ENCODE results near the gene PCDHA3.
"Not testable (repeated sequence)": the region's sequence is repeated elsewhere in the genome, so short reads cannot be mapped to it uniquely, and the experiment has no call there.

Gene PCDHA3

GRCh38 chr5:140823475-140823874, 22.6 kb downstream of the PCDHA3 start:
- in situ Hi-C loops (cut with MboI; ENCODE audit: low sequenced_read_pairs, unreplicated experiment), result no loop called here
- no peak for DNase-seq (ENCODE audit: low spot score)
- TF ChIP-seq CTCF (IDR thresholded peaks at IDR 0.05; ENCODE audit: borderline replicate concordance, control extremely low read depth, extremely low read depth, insufficient read depth, missing control alignments), result no peak

GRCh38 chr5:140827704-140828361, 27.0 kb downstream of the PCDHA3 start, which contains the start of gene PCDHA6:
PCDHA6 (plus strand) TSS chr5:140827960; CDS start chr5:140828092, 132 bp downstream.
- no peak for DNase-seq (ENCODE audit: low spot score)
- in situ Hi-C loops (cut with MboI; ENCODE audit: low sequenced_read_pairs, unreplicated experiment), result no loop called here
- TF ChIP-seq CTCF (IDR thresholded peaks at IDR 0.05; ENCODE audit: borderline replicate concordance, control extremely low read depth, extremely low read depth, insufficient read depth, missing control alignments), result no peak

- TF ChIP-seq CTCF (IDR thresholded peaks at IDR 0.05; ENCODE audit: borderline replicate concordance, control extremely low read depth, extremely low read depth, insufficient read depth, missing control alignments), result no peak
- no peak for DNase-seq (ENCODE audit: low spot score)
- in situ Hi-C loops (cut with MboI; ENCODE audit: low sequenced_read_pairs, unreplicated experiment), result no loop called here
Observed at GRCh38 chr5:140828362-140828737, 27.5 kb downstream of the PCDHA3 start.

GRCh38 chr5:140829511-140830501, 28.9 kb downstream of the PCDHA3 start:
- in situ Hi-C loops (cut with MboI; ENCODE audit: low sequenced_read_pairs, unreplicated experiment), result not testable (repeated sequence)

GRCh38 chr5:140833993-140834392, 33.1 kb downstream of the PCDHA3 start, which contains the start of gene PCDHA7:
PCDHA7 (plus strand) TSS chr5:140834269; CDS start chr5:140834384, 115 bp downstream.
- TF ChIP-seq CTCF (IDR thresholded peaks at IDR 0.05; ENCODE audit: borderline replicate concordance, control extremely low read depth, extremely low read depth, insufficient read depth, missing control alignments), result no peak
- DNase-seq (ENCODE audit: low spot score), result no peak
- in situ Hi-C loops (cut with MboI; ENCODE audit: low sequenced_read_pairs, unreplicated experiment), result no loop called here

More at GRCh38 chr5:140829511-140830501, 28.9 kb downstream of the PCDHA3 start:
- DNase-seq (ENCODE audit: low spot score), result not testable (repeated sequence)

- in situ Hi-C loops (cut with MboI; ENCODE audit: low sequenced_read_pairs, unreplicated experiment); DNase-seq (ENCODE audit: low spot score): not testable (repeated sequence)
Observed at GRCh38 chr5:140834439-140835008, 33.7 kb downstream of the PCDHA3 start.

- no peak for TF ChIP-seq CTCF (IDR thresholded peaks at IDR 0.05; ENCODE audit: borderline replicate concordance, control extremely low read depth, extremely low read depth, insufficient read depth, missing control alignments)
- in situ Hi-C loops (cut with MboI; ENCODE audit: low sequenced_read_pairs, unreplicated experiment), result no loop called here
- DNase-seq (ENCODE audit: low spot score), result no peak
Observed at GRCh38 chr5:140835622-140836510, 35.0 kb downstream of the PCDHA3 start.
